Placental epithelial cell (primary cell): Measurements from ENCODE around the gene SOX8. TPM values are rescaled to one million over a fixed set of nuclear protein-coding genes. Genes with fewer than 3 reads are reported as not detected.

Experiments
- total RNA-seq: library from RNA; depleted of rRNA; stranded (reverse); fragments of >200 nt; gene quantifications from 2 replicates; pipeline ENCODE4 v1.2.3, GENCODE V29; 2012

SOX8 gene
- 0.22 and 0.39 TPM in 2 replicates for total RNA-seq

DNA sequence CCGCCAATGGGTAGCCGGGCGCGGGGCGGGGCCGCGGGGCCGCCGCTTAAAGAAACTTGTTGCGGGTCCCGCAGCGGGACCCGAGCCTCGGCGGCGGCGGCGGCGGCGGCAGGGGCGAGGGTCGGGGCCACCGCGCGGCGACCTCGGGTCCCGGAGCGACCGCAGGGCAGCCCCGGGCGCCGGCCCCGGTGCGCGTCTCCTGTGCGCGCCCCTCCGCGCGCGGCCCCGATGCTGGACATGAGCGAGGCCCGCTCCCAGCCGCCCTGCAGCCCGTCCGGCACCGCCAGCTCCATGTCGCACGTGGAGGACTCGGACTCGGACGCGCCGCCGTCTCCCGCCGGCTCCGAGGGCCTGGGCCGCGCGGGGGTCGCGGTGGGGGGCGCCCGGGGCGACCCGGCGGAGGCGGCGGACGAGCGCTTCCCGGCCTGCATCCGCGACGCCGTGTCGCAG lies at the start of gene SOX8:
Gene SOX8, plus strand, starts transcription at position 76 of the 450 bp plus-strand sequence. Its CDS starts 153 bp downstream, at position 229.

DNA sequence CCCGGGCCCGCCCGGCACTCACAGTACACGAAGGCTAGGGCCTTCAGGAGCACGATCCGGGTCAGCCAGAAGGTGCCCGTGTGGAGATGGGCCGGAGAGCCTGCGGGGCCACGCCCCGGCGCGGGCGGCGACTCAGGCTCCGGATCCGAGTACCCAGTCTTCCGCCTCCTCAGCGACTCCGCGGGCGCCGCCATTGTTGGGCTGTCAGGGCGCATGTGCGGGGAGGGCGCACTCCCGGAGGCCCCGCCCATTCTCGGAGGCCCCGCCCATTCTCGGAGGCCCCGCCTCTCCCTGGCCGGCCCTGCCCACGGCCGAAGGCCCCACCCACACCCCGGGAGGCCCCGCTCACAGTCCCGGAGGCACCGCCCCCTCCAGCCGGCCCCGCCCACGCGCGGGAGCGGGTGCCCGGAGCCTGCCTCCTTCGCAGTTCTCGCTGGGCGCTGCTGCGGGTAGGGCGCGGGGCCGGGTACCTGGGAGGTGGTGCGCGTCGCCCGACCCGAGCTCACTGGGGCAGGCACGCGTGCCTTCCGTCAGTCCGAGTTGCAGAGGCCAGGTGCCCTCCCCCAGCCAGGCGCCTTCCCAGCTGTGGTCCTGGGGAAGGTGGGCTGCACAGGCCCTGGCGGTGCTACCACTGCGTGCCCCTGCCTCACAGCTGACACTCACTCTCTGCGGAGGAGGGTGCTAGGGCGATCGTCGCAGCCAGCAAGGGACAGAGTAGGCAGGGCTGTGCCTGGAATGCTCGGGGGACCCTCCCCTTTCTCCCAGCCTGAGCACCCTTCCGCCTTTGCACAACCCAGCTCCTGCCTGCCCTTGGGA lies 10.6 kb upstream of the SOX8 start, which contains the start of gene LMF1:
Gene LMF1, minus strand, starts transcription at position 219 of the 816 bp plus-strand sequence. Its CDS starts 4 bp downstream, at position 215.

Other genes with a start within 250 kb of the SOX8 start
- 45.2 and 53.8 TPM in 2 replicates for gene CIAO3, start 240.8 kb upstream of the SOX8 start, total RNA-seq
- 50.2 and 139 TPM in 2 replicates for gene MSLN, start 221.0 kb upstream of the SOX8 start, total RNA-seq
- 29.4 and 40.1 TPM in 2 replicates for gene RPUSD1, start 193.4 kb upstream of the SOX8 start, total RNA-seq
- 22.1 and 27.1 TPM in 2 replicates for gene CHTF18, start 193.2 kb upstream of the SOX8 start, total RNA-seq
- gene GNG13, start 181.0 kb upstream of the SOX8 start, total RNA-seq = 0.39 TPM in 1 of 2 replicates, not detected in the other
- 31.4 and 45.7 TPM in 2 replicates for gene LMF1, start 10.8 kb upstream of the SOX8 start, total RNA-seq
- gene SSTR5, start 91.0 kb downstream of the SOX8 start, total RNA-seq = not detected in 2 replicates
- not detected in 2 replicates for gene C1QTNF8, start 114.5 kb downstream of the SOX8 start, total RNA-seq
- gene CACNA1H, start 171.3 kb downstream of the SOX8 start, total RNA-seq = under 0.01 and 0.11 TPM in 2 replicates
- not detected in 2 replicates for gene TPSG1, start 243.5 kb downstream of the SOX8 start, total RNA-seq
- gene TPSB2, start 248.4 kb downstream of the SOX8 start, total RNA-seq = not detected in 2 replicates